GM19023 (cell line): ENCODE data around the gene LY6G5B.

Source experiments
- ATAC-seq: cut with Tn5 transposase; IDR thresholded peaks from one replicate; pipeline ENCODE4 v1.9.1; 2021; ENCODE audit warnings: mild to moderate bottlenecking, moderate library complexity; ENCODE audit not compliant: unreplicated experiment

The LY6G5B gene

GRCh38 chr6:31713991-31714684 is 44.4 kb downstream of the LY6G5B start:
- ATAC-seq: no peak

GRCh38 chr6:31715022-31715958 is 45.5 kb downstream of the LY6G5B start, which contains the start of gene LY6G6D:
Gene LY6G6D, plus strand, starts transcription at chr6:31715348. Its CDS starts 8 bp downstream, at chr6:31715356.
- ATAC-seq: no peak

- ATAC-seq: no peak
Measured at GRCh38 chr6:31717499-31718222, 47.9 kb downstream of the LY6G5B start.

- no peak for ATAC-seq
Measured at GRCh38 chr6:31718265-31718664, 48.5 kb downstream of the LY6G5B start.

GRCh38 chr6:31719001-31719400 is 49.2 kb downstream of the LY6G5B start:
- no peak for ATAC-seq

- no peak for ATAC-seq
Measured at GRCh38 chr6:31720196-31720770, 50.5 kb downstream of the LY6G5B start.

GRCh38 chr6:31721351-31722020 is 51.7 kb downstream of the LY6G5B start, which contains the start of gene LY6G6C:
Gene LY6G6C, minus strand, starts transcription at chr6:31721746. Its CDS starts 67 bp downstream, at chr6:31721679.
- no peak for ATAC-seq

GRCh38 chr6:31722173-31722572 is 52.4 kb downstream of the LY6G5B start:
- no peak for ATAC-seq
